AG04449 (cell line): ENCODE data around the gene TMEM45A.
A peak's percentile ranks its signal among the peaks of the same experiment; 100 is the strongest.

Experiments
- CTCF ChIA-PET: fragments of 350-600 bp; formaldehyde crosslinking; extraction: SDS; loops from one replicate; lab custom pipeline; 2021; ENCODE audit warnings: antibody characterized with exemption; lab: Yijun Ruan, JAX
- POLR2A ChIA-PET: fragments of 400-600, 350-600 bp; formaldehyde crosslinking; extraction: SDS; loops from one replicate; lab custom pipeline; 2020; ENCODE audit warnings: antibody characterized with exemption, inconsistent platforms; lab: Yijun Ruan, JAX
- DNase-seq: peaks from one replicate; pipeline ENCODE4 v3.0.0-alpha.2; 2010; ENCODE audit warnings: low read depth, low spot score
- H3K4me3 ChIP-seq: 2 replicates; pipeline ENCODE4 v1.5.1; 2011; ENCODE audit warnings: low read depth, mild to moderate bottlenecking, control low read depth, low read length
- CTCF ChIP-seq: IDR thresholded peaks from one replicate; pipeline ENCODE4 v1.5.1; 2011; ENCODE audit warnings: mild to moderate bottlenecking, moderate library complexity, low read length, control low read depth, inconsistent platforms; ENCODE audit not compliant: insufficient read depth; ENCODE audit errors: missing control alignments

The TMEM45A gene

GRCh38 chr3:100590840-100591147, 98.4 kb downstream of the TMEM45A start:
- ChIA-PET CTCF (interaction anchor here (0.9 to 6.5 kb wide), 22 partner anchors 8 to 762 kb away, joined by 3 to 406 read pairs (median 6); partner anchors contain the start of gene LNP1), POLR2A (no interaction called here)
- no peak overlapping the region for H3K4me3 ChIP-seq
- no peak for DNase-seq
- no peak for TF ChIP-seq CTCF

- no peak overlapping the region for H3K4me3 ChIP-seq
- ChIA-PET POLR2A (no interaction called here), CTCF (interaction anchor here (0.6 to 6.5 kb wide), 21 partner anchors 9 to 762 kb away, joined by 3 to 406 read pairs (median 5); partner anchors contain the start of gene LNP1)
- TF ChIP-seq CTCF = no peak
- no peak for DNase-seq
Observed at GRCh38 chr3:100591411-100591810, 99.0 kb downstream of the TMEM45A start.

GRCh38 chr3:100600181-100601042, 108.0 kb downstream of the TMEM45A start:
- ChIA-PET CTCF (interaction anchor here (0.9 to 7.2 kb wide), 5 partner anchors 9 to 196 kb away, joined by 3 to 92 read pairs (median 4); no protein-coding TSS in a partner anchor), POLR2A (no interaction called here)
- TF ChIP-seq CTCF = no peak
- DNase-seq = no peak
- no peak overlapping the region for H3K4me3 ChIP-seq

GRCh38 chr3:100602506-100603444, 110.4 kb downstream of the TMEM45A start:
- no peak overlapping the region for H3K4me3 ChIP-seq
- ChIA-PET CTCF (interaction anchor here (0.6 to 7.2 kb wide), 23 partner anchors 9 to 771 kb away, joined by 3 to 92 read pairs (median 3); no protein-coding TSS in a partner anchor), POLR2A (interaction anchor here (1.2 kb wide), 1 partner anchor 68 kb away, joined by 3 read pairs; no protein-coding TSS in a partner anchor)
- DNase-seq = no peak
- no peak for TF ChIP-seq CTCF

- ChIA-PET CTCF (interaction anchor here (0.9 to 7.2 kb wide), 18 partner anchors 10 to 772 kb away, joined by 3 to 92 read pairs (median 3); no protein-coding TSS in a partner anchor), POLR2A (no interaction called here)
- no peak for DNase-seq
- no peak overlapping the region for H3K4me3 ChIP-seq
- peak; percentile 61 for TF ChIP-seq CTCF
Observed at GRCh38 chr3:100603469-100603868, 111.0 kb downstream of the TMEM45A start.
